Activated T-cell treated with anti-CD3 and anti-CD28 coated beads, Interleukin-2, amount 50 U/mL, for 72 hours (primary cell): ENCODE data around the gene PKNOX1. TPM values are rescaled to one million over a fixed set of nuclear protein-coding genes. Genes with fewer than 3 reads are reported as not detected.
"Not testable (repeated sequence)": the region's sequence is repeated elsewhere in the genome, so short reads cannot be mapped to it uniquely, and the experiment has no call there.

Source experiments
- ATAC-seq, 2 donors: fragments of 150-1000 bp; cut with Tn5 transposase; replicated peaks in 1 of 2; 2 replicates each; pipeline ENCODE4 v1.10.0; 2021; ENCODE audit warnings: moderate library complexity in 2 of 2, mild to moderate bottlenecking in 1 of 2
- DNase-seq, 2 donors: peaks; one replicate each; pipeline ENCODE4 v3.0.0; 2021 to 2022; ENCODE audit warnings: mixed read lengths in 1 of 2
- H3K27ac Mint-ChIP-seq: one replicate; pipeline ENCODE4 v1.8.0; 2022; ENCODE audit warnings: mild to moderate bottlenecking, moderate library complexity, mixed read lengths
- H3K27me3 Mint-ChIP-seq: one replicate; pipeline ENCODE4 v1.8.0; 2022; ENCODE audit warnings: low read depth, mixed read lengths
- H3K36me3 Mint-ChIP-seq, 2 donors: one replicate each; pipeline ENCODE4 v1.8.0; 2022; ENCODE audit warnings: mixed read lengths in 2 of 2, mild to moderate bottlenecking in 1 of 2; ENCODE audit not compliant: insufficient read depth in 2 of 2
- H3K4me1 Mint-ChIP-seq: one replicate; pipeline ENCODE4 v1.8.0; 2022; ENCODE audit warnings: low read depth, mixed read lengths
- H3K4me3 Mint-ChIP-seq, 2 donors: one replicate each; pipeline ENCODE4 v1.8.0; 2022; ENCODE audit warnings: mild to moderate bottlenecking in 2 of 2, mixed read lengths in 2 of 2, moderate library complexity in 2 of 2
- H3K9me3 Mint-ChIP-seq, 2 donors: one replicate each; pipeline ENCODE4 v1.8.0; 2022; ENCODE audit warnings: mixed read lengths in 2 of 2
- total RNA-seq, 2 donors: library from RNA; stranded (reverse); gene quantifications; one replicate each; pipeline ENCODE4 v1.2.3, GENCODE V29; 2022

The PKNOX1 gene
- total RNA-seq, 2 donors from 2014 or later, result 22.8 to 26.8 TPM

DNA sequence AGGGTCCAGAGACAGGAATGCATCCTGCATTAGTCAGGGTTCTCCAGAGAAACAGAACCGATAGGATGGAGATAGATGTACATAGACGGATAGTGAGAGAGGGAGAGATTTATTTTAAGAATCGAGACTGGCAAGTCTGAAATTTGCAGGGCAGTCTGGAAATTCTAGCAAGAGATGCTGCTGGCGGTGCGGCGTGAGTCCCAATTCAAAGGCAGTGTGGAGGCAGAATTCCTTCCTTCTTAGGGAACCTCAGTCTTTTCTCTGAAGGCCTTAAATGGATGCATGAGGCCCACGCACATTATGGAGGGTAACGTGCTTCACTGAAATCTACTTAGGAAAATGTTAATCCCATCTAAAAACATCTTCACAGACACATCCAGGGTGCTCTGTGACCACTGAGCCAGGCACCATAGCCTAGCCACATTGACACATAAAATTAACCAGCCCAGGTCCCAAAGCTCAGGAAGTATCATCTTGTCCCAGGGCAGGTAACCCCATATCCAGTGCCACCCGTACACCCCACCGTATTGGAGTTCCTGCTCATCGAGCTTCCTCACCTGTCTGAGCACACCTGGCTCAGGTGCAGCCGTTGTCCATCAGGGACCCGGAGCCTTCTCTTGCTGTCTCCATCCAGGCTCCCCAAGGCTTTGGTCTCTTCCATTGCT is 9.7 kb upstream of the PKNOX1 start:
- no peaks in the 10 kb centered on the region for H3K4me1 Mint-ChIP-seq
- DNase-seq (no peak), ATAC-seq (no peak)
- H3K36me3 Mint-ChIP-seq, result no peaks in the 10 kb centered on the region
- no peaks in the 10 kb centered on the region for H3K9me3 Mint-ChIP-seq
- no peak overlapping the region for H3K4me3 Mint-ChIP-seq
- H3K27ac Mint-ChIP-seq, result no peak overlapping the region
- no peaks in the 10 kb centered on the region for H3K27me3 Mint-ChIP-seq

DNA sequence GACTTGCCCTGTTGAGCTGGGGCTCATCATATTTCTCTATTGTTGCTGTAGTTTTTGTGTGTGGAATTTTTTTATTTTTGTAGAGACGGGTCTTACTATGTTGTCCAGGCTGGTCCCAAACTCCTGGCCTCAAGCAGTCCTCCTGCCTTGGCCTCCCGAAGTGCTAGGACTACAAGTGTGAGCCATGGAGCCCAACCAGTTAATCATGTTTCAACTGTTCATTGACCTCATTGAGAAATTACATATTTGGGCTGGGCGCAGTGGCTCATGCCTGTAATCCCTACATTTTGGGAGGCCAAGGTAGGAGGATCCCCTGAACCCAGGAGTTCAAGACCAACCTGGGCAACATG is 9.2 kb upstream of the PKNOX1 start:
- Mint-ChIP-seq H3K4me3 (no peak overlapping the region), H3K4me1 (no peaks in the 10 kb centered on the region), H3K27me3 (no peaks in the 10 kb centered on the region), H3K9me3 (no peaks in the 10 kb centered on the region), H3K36me3 (no peaks in the 10 kb centered on the region), H3K27ac (no peak overlapping the region)
- no peak for ATAC-seq
- no peak for DNase-seq

DNA sequence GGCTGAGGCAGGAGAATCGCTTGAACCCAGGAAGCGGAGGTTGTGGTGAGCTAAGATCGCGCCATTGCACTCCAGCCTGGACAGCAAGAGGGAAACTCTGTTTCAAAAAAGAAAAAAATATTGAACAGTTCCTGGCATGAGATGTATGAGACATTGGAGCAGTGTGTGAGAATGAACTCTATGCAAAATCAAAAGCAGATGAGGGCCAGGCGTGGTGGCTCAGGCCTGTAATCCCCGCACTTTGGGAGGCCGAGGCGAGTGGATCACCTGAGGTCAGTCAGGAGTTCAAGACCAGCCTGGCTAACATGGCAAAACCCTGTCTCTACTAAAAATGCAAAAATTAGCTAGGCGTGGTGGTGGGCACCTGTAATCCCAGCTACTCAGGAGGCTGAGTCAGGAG is 6.7 kb upstream of the PKNOX1 start:
- not testable (repeated sequence) for ATAC-seq, H3K9me3 Mint-ChIP-seq, H3K27me3 Mint-ChIP-seq, DNase-seq, H3K4me3 Mint-ChIP-seq, H3K27ac Mint-ChIP-seq, H3K4me1 Mint-ChIP-seq, H3K36me3 Mint-ChIP-seq

DNA sequence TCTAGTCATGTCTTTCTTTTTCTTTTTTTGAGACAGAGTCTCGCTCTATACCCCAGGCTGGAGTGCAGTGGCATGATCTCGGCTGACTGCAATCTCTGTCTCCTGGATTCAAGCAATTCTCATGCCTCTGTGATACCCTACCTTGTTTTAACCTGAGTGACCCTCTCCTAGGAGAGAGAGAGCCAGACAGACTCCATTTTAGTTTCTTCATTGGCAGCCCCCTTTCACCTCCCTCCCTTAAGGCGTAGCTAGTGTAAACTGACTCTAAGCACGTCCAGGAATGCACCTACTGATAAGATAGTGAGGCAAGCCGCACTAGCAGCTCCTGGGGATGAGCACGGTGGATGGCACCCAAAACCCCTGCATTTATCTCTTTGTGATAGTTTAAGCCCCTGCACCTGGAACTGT is 5.2 kb upstream of the PKNOX1 start:
- no peaks in the 10 kb centered on the region for H3K36me3 Mint-ChIP-seq
- H3K27ac Mint-ChIP-seq, result no peak overlapping the region
- ATAC-seq, result no peak

DNA sequence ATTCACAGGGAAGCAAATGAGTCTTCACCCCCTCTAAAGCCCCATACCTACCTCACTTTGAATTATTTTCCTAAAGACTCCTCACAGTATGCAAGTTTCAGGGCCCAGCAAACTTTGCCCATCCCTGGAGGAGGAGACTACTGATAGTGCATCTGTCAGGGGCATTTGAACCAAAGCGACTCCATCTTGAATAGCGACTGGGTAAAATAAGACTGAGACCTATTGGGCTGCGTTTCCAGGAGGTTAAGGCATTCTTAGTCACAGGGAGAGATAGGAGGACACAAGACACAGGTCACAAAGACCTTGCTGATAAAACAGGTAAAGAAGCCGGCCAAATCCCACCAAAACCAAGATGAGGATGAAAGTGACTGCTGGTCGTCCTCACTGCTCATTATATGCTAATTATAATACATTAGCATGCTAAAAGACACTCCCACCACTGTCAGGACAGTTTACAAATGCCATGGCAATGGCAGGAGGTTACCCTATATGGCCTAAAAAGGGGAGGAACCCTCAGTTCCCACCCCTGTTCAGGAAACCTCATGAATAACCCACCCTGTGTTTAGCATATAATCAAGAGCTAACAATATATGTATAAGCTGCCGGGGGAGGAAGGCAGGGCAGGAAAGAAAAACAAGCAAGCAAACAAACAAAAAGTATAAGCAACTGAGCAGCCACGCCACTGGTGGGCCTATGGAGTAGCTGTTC is 3.3 kb upstream of the PKNOX1 start:
- Mint-ChIP-seq H3K27ac (no peak overlapping the region), H3K9me3 (no peaks in the 10 kb centered on the region), H3K36me3 (no peaks in the 10 kb centered on the region), H3K4me1 (peaks cover 13% of the 10 kb centered on the region), H3K4me3 (no peak overlapping the region), H3K27me3 (no peaks in the 10 kb centered on the region)
- no peak for ATAC-seq
- no peak for DNase-seq

More for the DNA sequence above, 5.2 kb upstream of the PKNOX1 start:
- no peaks in the 10 kb centered on the region for H3K9me3 Mint-ChIP-seq
- H3K27me3 Mint-ChIP-seq, result no peaks in the 10 kb centered on the region
- H3K4me1 Mint-ChIP-seq, result peaks cover 8% of the 10 kb centered on the region
- no peak for DNase-seq
- H3K4me3 Mint-ChIP-seq, result no peak overlapping the region

DNA sequence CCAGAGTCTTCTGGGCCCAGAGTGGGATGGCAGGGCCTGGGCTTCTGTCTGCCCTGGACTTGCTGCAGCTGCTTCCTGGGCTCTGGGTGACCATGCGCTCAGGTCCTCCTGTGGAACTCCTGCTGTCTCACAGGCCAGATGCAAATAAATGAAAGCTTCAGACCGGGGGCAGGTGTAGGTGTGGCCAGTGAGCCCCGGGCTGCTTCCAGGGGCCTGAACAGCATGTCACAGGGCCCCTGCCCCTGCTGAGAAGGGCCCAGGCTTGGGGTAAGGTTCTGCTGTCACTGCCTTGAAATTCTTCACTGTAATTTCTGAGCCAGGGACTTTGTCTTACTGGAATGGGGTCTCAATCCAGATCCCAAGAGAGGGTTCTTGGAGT is 2.5 kb upstream of the PKNOX1 start:
- Mint-ChIP-seq H3K27ac (no peak overlapping the region), H3K4me1 (peaks cover 21% of the 10 kb centered on the region), H3K9me3 (no peaks in the 10 kb centered on the region), H3K4me3 (peak overlapping the region in 1 of 2 donors; percentile 29), H3K36me3 (peaks cover 0 to 3% of the 10 kb centered on the region in 2 donors), H3K27me3 (no peaks in the 10 kb centered on the region)
- no peak for DNase-seq
- ATAC-seq, result no peak

DNA sequence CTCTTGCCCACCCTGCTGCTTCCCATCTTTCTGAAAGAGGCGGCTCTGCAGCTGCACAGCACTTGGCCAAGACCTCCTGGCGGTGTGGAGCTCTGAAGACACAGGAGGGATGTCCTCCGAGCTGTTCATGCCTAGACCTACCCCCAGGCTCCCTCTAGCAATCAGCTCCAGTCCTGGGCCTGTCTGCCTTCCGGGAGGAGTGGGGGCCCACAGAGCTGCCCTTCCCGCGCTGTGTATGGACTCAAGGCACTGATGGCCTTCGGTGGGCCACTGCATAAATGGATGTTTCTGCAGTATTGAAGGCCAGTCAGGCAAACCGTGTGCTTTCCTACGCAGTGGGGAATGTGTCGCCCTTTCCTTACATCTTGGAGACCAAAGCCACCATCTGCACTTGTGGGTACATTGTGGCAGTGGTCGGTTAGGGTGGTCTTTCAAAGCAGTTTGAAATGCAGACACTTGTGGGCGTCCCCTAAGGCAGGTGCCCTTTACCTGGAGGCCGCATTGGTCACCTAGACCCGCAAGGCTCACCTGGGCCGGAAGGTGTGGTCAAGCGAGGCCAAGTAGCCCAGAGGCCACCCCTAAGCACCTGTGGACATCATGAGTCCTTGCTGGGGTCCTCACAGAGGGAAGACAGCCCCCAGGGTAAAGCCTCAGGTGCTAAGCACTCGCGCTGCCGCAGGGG is 912 bp upstream of the PKNOX1 start:
- Mint-ChIP-seq H3K27me3 (no peaks in the 10 kb centered on the region), H3K9me3 (no peaks in the 10 kb centered on the region), H3K4me1 (peaks cover 33% of the 10 kb centered on the region), H3K36me3 (peaks cover 0 to 8% of the 10 kb centered on the region in 2 donors), H3K27ac (peak overlapping the region; percentile 22), H3K4me3 (peak overlapping the region; percentile 75 to 78)
- ATAC-seq, result no peak
- no peak for DNase-seq

DNA sequence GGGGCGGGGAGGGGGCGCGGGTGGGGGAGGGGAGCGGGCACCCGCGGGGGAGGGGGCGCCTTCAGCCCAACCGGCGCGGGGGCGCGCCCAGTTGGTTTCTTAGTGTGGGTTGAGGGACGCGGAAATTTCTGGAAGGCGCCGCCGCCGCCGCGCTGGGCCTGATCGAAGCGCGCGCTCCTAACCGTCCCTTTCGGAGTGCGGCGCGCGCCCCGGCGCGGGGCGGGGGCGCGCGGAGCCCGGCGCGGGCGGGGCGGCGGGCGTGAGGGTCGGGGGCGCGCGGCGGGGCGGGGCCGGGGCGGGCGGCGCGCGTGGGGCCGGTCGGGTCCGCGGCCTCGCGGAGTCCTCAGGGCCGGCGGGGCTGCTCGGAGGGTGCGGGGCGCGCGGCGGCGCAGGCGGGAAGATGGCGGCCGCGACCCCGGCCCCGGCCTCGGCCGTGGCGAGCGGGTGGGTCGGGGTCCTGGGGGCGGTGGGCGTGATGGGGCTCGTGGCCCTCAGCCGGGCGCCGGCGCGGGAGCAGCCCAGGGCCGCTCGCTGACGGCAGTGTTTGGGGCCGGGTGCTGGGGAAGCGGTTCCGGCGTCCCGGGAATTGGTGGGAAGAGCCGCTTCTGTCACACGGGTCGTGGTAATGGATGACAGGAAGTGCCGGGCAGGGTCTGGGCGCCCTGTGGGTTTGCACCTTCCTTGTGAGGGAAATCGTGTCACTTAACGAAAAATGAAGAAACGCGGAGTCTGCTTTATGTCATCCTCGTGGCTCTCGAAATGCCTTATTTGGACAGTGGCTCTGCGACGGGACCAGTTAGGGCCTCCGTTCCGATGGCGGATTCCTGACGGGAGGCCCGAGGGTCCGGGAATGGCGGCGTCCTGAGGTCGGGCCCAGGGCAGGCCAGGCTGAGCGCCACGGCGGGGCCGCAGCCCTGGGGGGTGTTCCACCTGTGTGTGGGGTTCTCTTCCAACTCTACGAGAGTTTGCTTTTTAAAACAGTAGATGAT is 764 bp downstream of the PKNOX1 start:
- Mint-ChIP-seq H3K4me3 (peak overlapping the region; percentile 90 to 94), H3K4me1 (peaks cover 33% of the 10 kb centered on the region), H3K27ac (peak overlapping the region; percentile 96), H3K27me3 (no peaks in the 10 kb centered on the region), H3K9me3 (no peaks in the 10 kb centered on the region), H3K36me3 (peaks cover 0 to 11% of the 10 kb centered on the region in 2 donors)
- peak; percentile 51 to 71 for DNase-seq
- ATAC-seq, result peak; percentile 17 to 23

DNA sequence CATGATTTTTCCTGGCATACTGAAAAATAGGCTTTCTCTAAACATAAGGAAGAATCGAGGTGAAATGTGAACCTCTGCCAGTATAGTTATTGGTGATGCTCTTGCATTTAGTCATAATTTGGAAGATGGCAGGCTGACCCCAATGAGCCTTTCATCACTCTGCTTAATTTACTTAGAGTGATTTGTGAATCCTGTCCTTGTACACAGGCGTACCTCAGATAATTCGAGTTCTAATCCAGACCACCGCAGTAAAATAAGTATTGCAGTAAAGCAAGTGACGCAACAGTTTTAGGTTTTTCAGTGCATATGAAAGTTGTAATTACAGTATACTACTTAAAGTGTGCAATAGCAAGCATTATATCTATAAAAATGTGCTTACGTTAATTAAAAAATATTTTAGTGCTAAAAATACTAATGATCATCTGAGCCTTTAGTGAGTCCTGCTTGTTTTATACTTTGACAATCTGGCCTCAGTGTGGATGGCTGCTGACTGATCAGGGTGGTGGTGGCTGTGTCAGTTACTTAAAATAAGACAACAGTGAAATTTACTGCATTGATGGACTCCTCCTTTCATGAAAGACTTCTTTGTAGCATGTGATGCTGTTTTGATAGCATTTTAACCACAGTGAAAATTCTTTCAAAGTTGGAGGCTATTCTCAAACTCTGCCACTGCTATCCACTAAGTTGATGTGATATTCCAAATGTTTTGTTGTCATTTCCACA is 1.7 kb downstream of the PKNOX1 start:
- Mint-ChIP-seq H3K27me3 (no peaks in the 10 kb centered on the region), H3K9me3 (no peaks in the 10 kb centered on the region), H3K4me3 (peak overlapping the region; percentile 90 to 94), H3K4me1 (peaks cover 33% of the 10 kb centered on the region), H3K36me3 (peaks cover 0 to 11% of the 10 kb centered on the region in 2 donors), H3K27ac (peak overlapping the region; percentile 96)
- ATAC-seq (no peak), DNase-seq (peak in 1 of 2 donors; percentile 10)

DNA sequence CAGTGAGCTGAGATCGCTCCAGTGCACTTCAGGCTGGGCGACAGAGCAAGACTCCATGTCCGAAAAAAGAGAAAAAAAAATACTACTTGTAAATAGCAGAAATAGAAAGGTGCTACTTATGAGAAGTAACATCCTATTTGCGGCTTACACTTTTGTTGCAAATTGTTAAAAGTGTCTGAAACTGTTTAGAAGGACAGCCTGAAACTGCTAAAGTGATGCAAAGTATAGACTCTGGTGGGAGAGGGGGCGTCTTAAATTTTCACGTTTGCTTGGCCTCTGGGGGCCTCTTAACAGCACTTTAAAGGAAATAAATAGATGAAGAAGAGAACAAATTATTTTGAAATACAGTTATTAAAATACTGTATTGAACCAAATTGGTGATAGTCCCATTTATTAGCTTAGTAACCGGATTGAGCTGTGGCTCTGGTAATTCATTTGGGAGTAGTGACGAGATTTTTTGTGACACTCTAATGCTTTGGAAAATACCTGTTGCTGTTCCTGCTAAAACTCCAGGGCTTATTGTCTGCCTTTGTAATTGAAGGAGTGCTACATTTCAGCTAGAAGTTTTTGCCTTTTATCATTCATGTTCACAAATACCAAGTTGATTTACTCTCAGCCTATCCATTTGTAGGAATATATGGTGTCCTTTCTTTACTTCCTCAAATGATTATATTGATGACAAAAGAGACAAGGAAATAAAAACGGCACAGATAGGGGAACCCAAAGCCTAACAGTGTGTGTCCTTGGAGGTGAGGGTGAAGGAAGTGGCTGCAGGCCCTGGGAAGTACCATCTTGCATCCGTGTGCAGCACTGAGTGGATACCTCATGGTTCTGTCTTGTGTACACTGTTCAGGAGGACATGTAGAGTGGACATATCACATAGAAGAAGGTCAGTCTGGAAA is 6.2 kb downstream of the PKNOX1 start:
- peak overlapping the region; percentile 48 for H3K27ac Mint-ChIP-seq
- ATAC-seq, result no peak
- H3K4me3 Mint-ChIP-seq, result no peak overlapping the region
- no peaks in the 10 kb centered on the region for H3K9me3 Mint-ChIP-seq
- peaks cover 0 to 11% of the 10 kb centered on the region in 2 donors for H3K36me3 Mint-ChIP-seq
- H3K4me1 Mint-ChIP-seq, result peaks cover 37% of the 10 kb centered on the region
- no peak for DNase-seq
- no peaks in the 10 kb centered on the region for H3K27me3 Mint-ChIP-seq

DNA sequence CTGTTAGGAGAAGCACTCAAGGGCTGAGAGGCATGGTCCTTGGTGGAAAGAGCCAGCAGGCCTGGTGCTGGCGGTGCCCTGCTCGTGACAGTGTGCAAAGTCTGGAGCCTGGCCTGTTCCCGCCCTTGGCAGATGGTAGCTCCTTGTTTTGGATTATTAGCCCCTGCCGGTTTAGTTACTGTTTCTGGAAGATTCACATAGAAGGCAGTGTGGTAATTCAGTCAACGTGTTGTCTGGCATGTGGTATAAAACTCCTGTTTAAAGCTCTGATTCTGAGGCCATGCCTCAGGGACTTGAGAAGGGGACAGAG is 6.8 kb downstream of the PKNOX1 start:
- Mint-ChIP-seq H3K36me3 (peaks cover 0 to 11% of the 10 kb centered on the region in 2 donors), H3K4me1 (peaks cover 35% of the 10 kb centered on the region), H3K27me3 (no peaks in the 10 kb centered on the region), H3K9me3 (no peaks in the 10 kb centered on the region), H3K27ac (no peak overlapping the region), H3K4me3 (no peak overlapping the region)
- DNase-seq (no peak), ATAC-seq (no peak)
